H9 (cell line): Measurements from ENCODE around the gene SORBS1. TPM values are rescaled to one million over a fixed set of nuclear protein-coding genes. Genes with fewer than 3 reads are reported as not detected.

Experiments
- DNase-seq: peaks from one replicate; pipeline ENCODE4 v3.0.0-alpha.2; 2017
- H2AFZ ChIP-seq: one replicate; pipeline ENCODE4 v1.6.1; 2013; ENCODE audit warnings: mild to moderate bottlenecking, low read length, control low read depth, moderate library complexity
- H2AK5ac ChIP-seq: 2 replicates; pipeline ENCODE4 v1.6.1; 2013; ENCODE audit warnings: low read length, control low read depth, mixed read lengths; ENCODE audit not compliant: insufficient read length
- H2BK120ac ChIP-seq: one replicate; pipeline ENCODE4 v1.6.1; 2013; ENCODE audit warnings: low read depth, mild to moderate bottlenecking, low read length, control low read depth, inconsistent platforms; ENCODE audit not compliant: poor library complexity, severe bottlenecking
- H2BK12ac ChIP-seq: 2 replicates; pipeline ENCODE4 v1.6.1; 2013; ENCODE audit warnings: low read length, control low read depth, mixed read lengths, low read depth; ENCODE audit not compliant: insufficient read length
- H2BK15ac ChIP-seq: 2 replicates; pipeline ENCODE4 v1.6.1; 2013; ENCODE audit warnings: low read depth, low read length, control low read depth
- H2BK20ac ChIP-seq: one replicate; pipeline ENCODE4 v1.6.1; 2013; ENCODE audit warnings: low read depth, mild to moderate bottlenecking, low read length, control low read depth, inconsistent platforms; ENCODE audit not compliant: poor library complexity, severe bottlenecking
- H2BK5ac ChIP-seq: 2 replicates; pipeline ENCODE4 v1.6.1; 2013; ENCODE audit warnings: low read length, control low read depth, mixed read lengths; ENCODE audit not compliant: insufficient read length
- H3K14ac ChIP-seq: 2 replicates; pipeline ENCODE4 v1.6.1; 2013; ENCODE audit warnings: low read length, control low read depth; ENCODE audit not compliant: insufficient read depth
- H3K18ac ChIP-seq: 2 replicates; pipeline ENCODE4 v1.6.1; 2013; ENCODE audit warnings: low read depth, mild to moderate bottlenecking, mixed read lengths, low read length, control low read depth; ENCODE audit not compliant: insufficient read length
- H3K23ac ChIP-seq: 2 replicates; pipeline ENCODE4 v1.6.1; 2013; ENCODE audit warnings: low read length, control low read depth, mixed read lengths, low read depth; ENCODE audit not compliant: insufficient read length
- H3K23me2 ChIP-seq: 2 replicates; pipeline ENCODE4 v1.6.1; 2013; ENCODE audit warnings: low read depth, mild to moderate bottlenecking, mixed read lengths, low read length, control low read depth; ENCODE audit not compliant: insufficient read length, poor library complexity, severe bottlenecking
- H3K27ac ChIP-seq: 2 replicates; pipeline ENCODE4 v1.5.1; 2013; ENCODE audit warnings: low read length, control low read depth, mixed read lengths, low read depth; ENCODE audit not compliant: insufficient read length
- H3K27me3 ChIP-seq: 2 replicates; pipeline ENCODE4 v1.6.1; 2013; ENCODE audit warnings: low read length, control low read depth, inconsistent platforms; ENCODE audit not compliant: insufficient read depth
- H3K4ac ChIP-seq: 2 replicates; pipeline ENCODE4 v1.6.1; 2013; ENCODE audit warnings: low read depth, mild to moderate bottlenecking, control low read depth, inconsistent platforms, low read length, moderate library complexity
- H3K4me1 ChIP-seq: 2 replicates; pipeline ENCODE4 v1.6.1; 2013; ENCODE audit warnings: low read length, control low read depth, inconsistent platforms; ENCODE audit not compliant: insufficient read depth
- H3K4me2 ChIP-seq: 2 replicates; pipeline ENCODE4 v1.6.1; 2013; ENCODE audit warnings: low read length, control low read depth, mixed read lengths; ENCODE audit not compliant: insufficient read length, insufficient read depth
- H3K56ac ChIP-seq: 2 replicates; pipeline ENCODE4 v1.6.1; 2013; ENCODE audit warnings: low read depth, mild to moderate bottlenecking, mixed read lengths, low read length, control low read depth; ENCODE audit not compliant: insufficient read length
- H3K79me1 ChIP-seq: 2 replicates; pipeline ENCODE4 v1.6.1; 2013; ENCODE audit warnings: low read depth, mild to moderate bottlenecking, moderate library complexity, low read length, control low read depth, inconsistent platforms; ENCODE audit not compliant: insufficient read depth, poor library complexity, severe bottlenecking
- H3K79me2 ChIP-seq: 2 replicates; pipeline ENCODE4 v1.6.1; 2013; ENCODE audit warnings: low read length, control low read depth, inconsistent platforms; ENCODE audit not compliant: insufficient read depth
- H3K9ac ChIP-seq: 2 replicates; pipeline ENCODE4 v1.6.1; 2013; ENCODE audit warnings: low read length, control low read depth, mixed read lengths; ENCODE audit not compliant: insufficient read length; ENCODE audit errors: extremely low read depth
- H3K9me3 ChIP-seq: one replicate; pipeline ENCODE4 v1.6.1; 2013; ENCODE audit warnings: low read depth, low read length, inconsistent platforms; ENCODE audit not compliant: control insufficient read depth
- H3T11ph ChIP-seq: one replicate; pipeline ENCODE4 v1.6.1; 2013; ENCODE audit warnings: mild to moderate bottlenecking, low read length, control low read depth, inconsistent platforms
- H4K20me1 ChIP-seq: one replicate; pipeline ENCODE4 v1.6.1; 2013; ENCODE audit not compliant: control insufficient read depth, insufficient read length, insufficient read depth
- H4K5ac ChIP-seq: 2 replicates; pipeline ENCODE4 v1.6.1; 2013; ENCODE audit warnings: low read depth, mild to moderate bottlenecking, mixed read lengths, low read length, control low read depth; ENCODE audit not compliant: insufficient read length
- H4K8ac ChIP-seq: replicated peaks from 2 replicates; pipeline ENCODE4 v1.6.1; 2013; ENCODE audit warnings: low read length, control low read depth, mixed read lengths, low read depth; ENCODE audit not compliant: insufficient read length
- H4K91ac ChIP-seq: 2 replicates; pipeline ENCODE4 v1.6.1; 2013; ENCODE audit warnings: low read depth, mild to moderate bottlenecking, moderate library complexity, mixed read lengths, low read length, control low read depth; ENCODE audit not compliant: insufficient read length
- H3K27ac Mint-ChIP-seq, 3 experiments: 2 replicates in 2 of 3; 3 replicates in 1 of 3; pipeline ENCODE4 v1.8.0; 2020 to 2021; ENCODE audit warnings: mixed read lengths in 3 of 3, mild to moderate bottlenecking in 1 of 3, moderate library complexity in 1 of 3
- H3K27me3 Mint-ChIP-seq: 2 replicates; pipeline ENCODE4 v1.8.0; 2021; ENCODE audit warnings: low read depth, mild to moderate bottlenecking, moderate library complexity, mixed read lengths
- H3K36me3 Mint-ChIP-seq, 3 experiments: 2 replicates in 2 of 3; 3 replicates in 1 of 3; pipeline ENCODE4 v1.8.0; 2020 to 2021; ENCODE audit warnings: low read depth in 3 of 3, mixed read lengths in 3 of 3; ENCODE audit not compliant: insufficient read depth in 1 of 3
- H3K4me1 Mint-ChIP-seq, 2 experiments: 2 replicates each; pipeline ENCODE4 v1.8.0; 2020; ENCODE audit warnings: mixed read lengths in 2 of 2
- H3K4me3 Mint-ChIP-seq, 2 experiments: 2 replicates in 1 of 2; 3 replicates in 1 of 2; pipeline ENCODE4 v1.8.0; 2020 to 2021; ENCODE audit warnings: mild to moderate bottlenecking in 2 of 2, mixed read lengths in 2 of 2, moderate library complexity in 1 of 2
- H3K9me3 Mint-ChIP-seq, 2 experiments: 2 replicates in 1 of 2; 3 replicates in 1 of 2; pipeline ENCODE4 v1.8.0; 2020; ENCODE audit warnings: mild to moderate bottlenecking in 2 of 2, mixed read lengths in 2 of 2, moderate library complexity in 1 of 2
- WGBS: extraction: QIAGEN DNeasy Blood & Tissue Kit; methylation state at CpG from one replicate; pipeline ENCODE4 v1.1.7; 2013; ENCODE audit warnings: missing lambda C conversion rate, low lambda C conversion rate, mixed read lengths; ENCODE audit not compliant: insufficient read length; ENCODE audit errors: extremely low coverage; 5-methylcytosine and 5-hydroxymethylcytosine counted together
- total RNA-seq: library from RNA; stranded (reverse); gene quantifications from 2 replicates; pipeline ENCODE4 v1.2.1, GENCODE V29; 2021
- TF ChIP-seq, protein P1 (sequence below): fragments of 200-600 bp; sonication (generic); conservative IDR thresholded peaks from 3 replicates; pipeline ENCODE4 v1.8.0; 2021; ENCODE audit warnings: antibody characterized with exemption, mild to moderate bottlenecking

The SORBS1 gene
- total RNA-seq, 1 experiment from 2014 or later = 24.3 TPM

GRCh38 chr10:95297402-95297801 lies 263.8 kb downstream of the SORBS1 start:
- TF ChIP-seq, protein P1, sequence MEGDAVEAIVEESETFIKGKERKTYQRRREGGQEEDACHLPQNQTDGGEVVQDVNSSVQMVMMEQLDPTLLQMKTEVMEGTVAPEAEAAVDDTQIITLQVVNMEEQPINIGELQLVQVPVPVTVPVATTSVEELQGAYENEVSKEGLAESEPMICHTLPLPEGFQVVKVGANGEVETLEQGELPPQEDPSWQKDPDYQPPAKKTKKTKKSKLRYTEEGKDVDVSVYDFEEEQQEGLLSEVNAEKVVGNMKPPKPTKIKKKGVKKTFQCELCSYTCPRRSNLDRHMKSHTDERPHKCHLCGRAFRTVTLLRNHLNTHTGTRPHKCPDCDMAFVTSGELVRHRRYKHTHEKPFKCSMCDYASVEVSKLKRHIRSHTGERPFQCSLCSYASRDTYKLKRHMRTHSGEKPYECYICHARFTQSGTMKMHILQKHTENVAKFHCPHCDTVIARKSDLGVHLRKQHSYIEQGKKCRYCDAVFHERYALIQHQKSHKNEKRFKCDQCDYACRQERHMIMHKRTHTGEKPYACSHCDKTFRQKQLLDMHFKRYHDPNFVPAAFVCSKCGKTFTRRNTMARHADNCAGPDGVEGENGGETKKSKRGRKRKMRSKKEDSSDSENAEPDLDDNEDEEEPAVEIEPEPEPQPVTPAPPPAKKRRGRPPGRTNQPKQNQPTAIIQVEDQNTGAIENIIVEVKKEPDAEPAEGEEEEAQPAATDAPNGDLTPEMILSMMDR = no peak
- H3K27me3 ChIP-seq = no peaks in the 10 kb centered on the region
- H3K18ac ChIP-seq = no peak overlapping the region
- no peaks in the 10 kb centered on the region for H3K79me1 ChIP-seq
- no peak for DNase-seq
- H3K4me3 Mint-ChIP-seq = no peak overlapping the region
- H3K79me2 ChIP-seq = no peaks in the 10 kb centered on the region
- no peaks in the 10 kb centered on the region for H3K9me3 Mint-ChIP-seq
- no peak overlapping the region for H2BK20ac ChIP-seq
- H3K56ac ChIP-seq = no peak overlapping the region
- H3K36me3 Mint-ChIP-seq = no peaks in the 10 kb centered on the region; a peak in 2 of 7 replicates
- H2BK5ac ChIP-seq = no peak overlapping the region
- no peaks in the 10 kb centered on the region for H4K20me1 ChIP-seq
- no peak overlapping the region for H4K8ac ChIP-seq
- no peak overlapping the region for H2BK15ac ChIP-seq
- H3K9me3 ChIP-seq = no peaks in the 10 kb centered on the region
- no peak overlapping the region for H3K4ac ChIP-seq
- no peak overlapping the region for H2BK120ac ChIP-seq
- no peak overlapping the region for H3T11ph ChIP-seq
- H3K23ac ChIP-seq = no peak overlapping the region
- no CpG with 5 or more reads among the region's 3 CpGs for WGBS
- H2BK12ac ChIP-seq = no peak overlapping the region
- no peak overlapping the region for H3K4me2 ChIP-seq
- H3K27me3 Mint-ChIP-seq = peaks cover 42% of the 10 kb centered on the region
- no peak overlapping the region for H3K27ac Mint-ChIP-seq
- no peaks in the 10 kb centered on the region for H3K23me2 ChIP-seq
- no peak overlapping the region for H2AFZ ChIP-seq
- H3K4me1 Mint-ChIP-seq = peaks cover 12 to 20% of the 10 kb centered on the region in 2 experiments; a peak in 3 of 4 replicates
- no peak overlapping the region for H3K14ac ChIP-seq
- H4K5ac ChIP-seq = no peak overlapping the region
- no peak overlapping the region for H3K27ac ChIP-seq
- no peak overlapping the region for H2AK5ac ChIP-seq
- peaks cover 4% of the 10 kb centered on the region; the same call in 1 of the 2 replicates for H3K4me1 ChIP-seq
- no peak overlapping the region for H4K91ac ChIP-seq
- no peak overlapping the region for H3K9ac ChIP-seq
